ENCODE measurements around the gene USP22.

DNA sequence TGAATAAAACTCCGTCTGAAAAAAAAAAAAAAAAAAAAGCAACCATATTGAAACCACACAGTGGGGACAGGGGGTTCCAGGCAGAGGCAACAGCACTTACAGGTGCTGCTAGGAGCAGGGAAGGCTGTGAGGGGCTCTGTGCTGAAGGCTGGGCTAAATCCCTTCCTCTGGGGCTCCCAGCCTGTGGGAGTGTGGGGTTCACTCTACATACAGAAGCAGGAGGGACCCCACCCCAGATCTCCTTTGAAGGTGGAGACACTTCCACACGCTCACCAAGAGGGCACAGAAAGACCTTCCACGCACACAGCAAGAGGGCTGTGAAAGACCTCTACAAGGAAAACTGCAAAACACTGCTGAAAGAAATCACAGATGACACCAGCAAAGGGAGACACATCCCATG, 53.9 kb downstream of the USP22 start:
- TF ChIP-seq POLR2A (IDR thresholded peaks at IDR 0.05; ENCODE audit: low read depth, low read length) (no peak), POLR2AphosphoS5 (IDR thresholded peaks at IDR 0.05; ENCODE audit: low read depth, low read length) (no peak), TAF1 (IDR thresholded peaks at IDR 0.05; ENCODE audit: borderline replicate concordance, low read depth, low read length) (no peak)

Measured in GM12892 (cell line).